Astrocyte of the cerebellum (primary cell): ENCODE measurements around the gene FFAR1.
"Not testable (repeated sequence)": the region's sequence is repeated elsewhere in the genome, so short reads cannot be mapped to it uniquely, and the experiment has no call there.

ENCODE experiments used
- DNase-seq: peaks from one replicate; pipeline ENCODE4 v3.0.0-alpha.2; 2011; ENCODE audit warnings: low read depth
- H3K4me3 ChIP-seq: 2 replicates; pipeline ENCODE4 v1.5.1; 2011; ENCODE audit warnings: mild to moderate bottlenecking, low read depth, low read length, moderate library complexity
- CTCF ChIP-seq: IDR thresholded peaks from 2 replicates; pipeline ENCODE4 v1.5.1; 2012; ENCODE audit warnings: low read length, low read depth, moderate library complexity, mild to moderate bottlenecking; ENCODE audit errors: missing control alignments
- in situ Hi-C: cut with HindIII; loops from 2 replicates; pipeline ENCODE4 v1.10.0; 2017; ENCODE audit warnings: low sequenced_read_pairs

The FFAR1 gene

GRCh38 chr19:35369522-35369921 lies 21.8 kb downstream of the FFAR1 start:
- DNase-seq = no peak
- TF ChIP-seq CTCF = no peak
- in situ Hi-C loops = no loop called here

GRCh38 chr19:35370722-35371121 lies 23.0 kb downstream of the FFAR1 start, which contains the start of gene GPR42:
TSS of gene GPR42 (plus strand) at chr19:35371068. CDS start at chr19:35371360, 292 bp downstream.
- no peak for DNase-seq
- TF ChIP-seq CTCF = no peak
- no peak within 1 kb of the TSS for H3K4me3 ChIP-seq
- in situ Hi-C loops = no loop called here

More at GRCh38 chr19:35369522-35369921, 21.8 kb downstream of the FFAR1 start:
- H3K4me3 ChIP-seq = no peak overlapping the region

DNA sequence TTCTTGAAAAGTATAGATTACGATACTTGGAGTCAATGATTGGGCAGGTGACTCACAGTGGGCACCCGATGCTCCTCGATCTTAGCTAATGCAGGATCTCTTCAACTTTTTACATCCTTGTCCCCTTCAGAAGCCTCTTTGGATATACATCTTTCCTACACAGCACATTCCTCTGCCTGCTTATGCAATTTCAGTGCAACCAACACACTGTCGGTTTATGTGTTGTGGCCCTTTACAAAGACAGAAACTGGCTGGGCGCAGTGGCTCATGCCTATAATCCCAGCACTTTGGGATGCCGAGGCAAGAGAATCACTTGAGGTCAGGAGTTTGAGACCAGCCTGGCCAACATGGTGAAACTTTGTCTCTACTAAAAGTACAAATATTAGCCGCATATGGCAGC lies 25.8 kb downstream of the FFAR1 start:
- in situ Hi-C loops = no loop called here
- DNase-seq = no peak
- no peak for TF ChIP-seq CTCF
- no peak overlapping the region for H3K4me3 ChIP-seq

GRCh38 chr19:35374031-35374430 lies 26.3 kb downstream of the FFAR1 start:
- H3K4me3 ChIP-seq, in situ Hi-C loops, DNase-seq: not testable (repeated sequence)

GRCh38 chr19:35375505-35376307 lies 28.0 kb downstream of the FFAR1 start:
- no peak for DNase-seq
- in situ Hi-C loops = no loop called here
- no peak for TF ChIP-seq CTCF
- H3K4me3 ChIP-seq = no peak overlapping the region

DNA sequence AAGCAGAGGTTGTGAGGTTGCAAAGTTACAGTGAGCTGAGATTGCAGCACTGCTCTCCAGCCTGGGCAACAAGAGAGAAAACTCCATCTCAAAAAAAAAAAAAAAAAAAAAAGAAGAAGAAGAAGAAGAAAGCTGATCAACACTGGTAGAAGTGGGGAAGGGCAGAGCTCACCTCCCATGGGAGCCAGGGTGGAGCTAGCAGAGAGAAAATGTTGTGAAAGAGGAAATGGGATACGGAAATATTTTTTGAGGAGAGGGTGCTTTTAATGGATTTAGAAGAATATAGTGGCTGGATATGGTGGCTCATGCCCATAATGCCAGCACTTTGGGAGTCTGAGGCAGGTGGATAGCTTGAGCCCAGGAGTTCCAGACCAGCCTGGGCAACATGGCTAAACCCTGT lies 30.0 kb downstream of the FFAR1 start:
- no peak for TF ChIP-seq CTCF
- no peak for DNase-seq
- no peak overlapping the region for H3K4me3 ChIP-seq
- in situ Hi-C loops = no loop called here

DNA sequence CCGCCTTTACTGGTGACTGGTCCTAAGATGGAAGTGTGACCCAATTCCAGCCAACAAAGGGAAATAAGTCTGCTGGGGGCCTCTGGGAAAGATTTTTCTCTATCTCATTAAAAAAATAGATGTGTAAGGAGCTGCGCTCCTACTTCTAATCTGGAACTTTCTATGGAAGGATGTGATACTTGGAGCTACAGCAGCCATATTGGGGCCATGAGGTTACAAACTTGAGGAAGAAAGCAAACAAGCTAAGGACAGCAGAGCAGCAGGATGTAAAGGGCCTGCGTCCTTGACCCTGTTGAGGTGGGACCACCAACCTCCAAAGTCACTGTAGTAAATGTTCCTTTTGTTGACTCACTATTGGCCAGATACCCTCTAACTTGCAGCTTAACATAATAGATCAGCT lies 30.7 kb downstream of the FFAR1 start:
- DNase-seq = no peak
- no peak overlapping the region for H3K4me3 ChIP-seq
- in situ Hi-C loops = no loop called here
- TF ChIP-seq CTCF = no peak

GRCh38 chr19:35379545-35379944 lies 31.8 kb downstream of the FFAR1 start:
- in situ Hi-C loops, H3K4me3 ChIP-seq, DNase-seq: not testable (repeated sequence)
